ENCODE results near the gene STOML1. TPM values are rescaled to one million over a fixed set of nuclear protein-coding genes. Genes with fewer than 3 reads are reported as not detected.
A peak's percentile ranks its signal among the peaks of the same experiment; 100 is the strongest.

Gene STOML1
- total RNA-seq, 4 donors from 2014 or later, result 15.2 to 28.8 (median 16.9) TPM

DNA sequence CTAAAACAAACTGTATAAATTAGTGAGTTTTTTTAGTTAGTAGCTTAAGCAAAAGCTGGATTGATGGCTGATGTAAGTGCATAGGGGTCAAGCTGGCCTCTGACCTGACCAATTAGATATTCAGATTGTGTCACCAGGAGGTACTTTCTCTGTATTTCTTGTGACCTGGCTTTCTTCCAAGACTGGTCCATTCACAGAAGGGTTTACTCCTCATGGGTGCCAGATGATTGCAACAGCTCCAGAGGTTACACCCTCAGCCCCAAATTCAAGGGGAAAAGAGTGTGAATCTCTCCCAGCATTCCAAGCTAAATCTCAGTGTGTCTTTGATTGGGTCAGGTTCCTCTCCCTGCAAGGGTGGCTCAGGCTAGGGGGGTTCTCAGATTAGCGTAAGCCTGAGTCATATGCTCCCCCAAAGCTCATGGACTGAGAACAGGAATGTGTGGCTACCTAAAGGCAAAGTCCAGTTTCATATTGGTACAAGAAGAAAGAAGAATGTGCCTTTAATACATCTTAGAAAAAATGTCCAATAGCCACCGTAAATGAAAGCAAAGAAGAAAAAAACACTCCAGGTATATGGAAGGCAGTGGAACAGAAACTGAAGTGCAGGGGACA is 18.9 kb upstream of the STOML1 start:
- Histone ChIP-seq H3K36me3 (no peaks in the 10 kb centered on the region), H3K27me3 (no peaks in the 10 kb centered on the region), H3K4me1 (peaks cover 41 to 55% of the 10 kb centered on the region in 2 donors), H3K4me3 (no peak overlapping the region), H3K27ac (peak overlapping the region; percentile 11 to 67 (median 32)), H3K9me3 (no peaks in the 10 kb centered on the region)
- DNase-seq (no peak), ATAC-seq (peak; percentile 14 to 62)
- intact Hi-C loops (cut with DNase I; ENCODE audit: low total_unique reads) (no loop called here), in situ Hi-C loops (cut with MboI; ENCODE audit: low sequenced_read_pairs in 4 of 4) (no loop called here)
- no peak for TF ChIP-seq POLR2A (IDR thresholded peaks at IDR 0.05)
- TF ChIP-seq, protein P1, sequence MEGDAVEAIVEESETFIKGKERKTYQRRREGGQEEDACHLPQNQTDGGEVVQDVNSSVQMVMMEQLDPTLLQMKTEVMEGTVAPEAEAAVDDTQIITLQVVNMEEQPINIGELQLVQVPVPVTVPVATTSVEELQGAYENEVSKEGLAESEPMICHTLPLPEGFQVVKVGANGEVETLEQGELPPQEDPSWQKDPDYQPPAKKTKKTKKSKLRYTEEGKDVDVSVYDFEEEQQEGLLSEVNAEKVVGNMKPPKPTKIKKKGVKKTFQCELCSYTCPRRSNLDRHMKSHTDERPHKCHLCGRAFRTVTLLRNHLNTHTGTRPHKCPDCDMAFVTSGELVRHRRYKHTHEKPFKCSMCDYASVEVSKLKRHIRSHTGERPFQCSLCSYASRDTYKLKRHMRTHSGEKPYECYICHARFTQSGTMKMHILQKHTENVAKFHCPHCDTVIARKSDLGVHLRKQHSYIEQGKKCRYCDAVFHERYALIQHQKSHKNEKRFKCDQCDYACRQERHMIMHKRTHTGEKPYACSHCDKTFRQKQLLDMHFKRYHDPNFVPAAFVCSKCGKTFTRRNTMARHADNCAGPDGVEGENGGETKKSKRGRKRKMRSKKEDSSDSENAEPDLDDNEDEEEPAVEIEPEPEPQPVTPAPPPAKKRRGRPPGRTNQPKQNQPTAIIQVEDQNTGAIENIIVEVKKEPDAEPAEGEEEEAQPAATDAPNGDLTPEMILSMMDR (IDR thresholded peaks at IDR 0.05 in 4 of 5, conservative IDR thresholded peaks at IDR 0.05 in 1 of 5), result no peak

DNA sequence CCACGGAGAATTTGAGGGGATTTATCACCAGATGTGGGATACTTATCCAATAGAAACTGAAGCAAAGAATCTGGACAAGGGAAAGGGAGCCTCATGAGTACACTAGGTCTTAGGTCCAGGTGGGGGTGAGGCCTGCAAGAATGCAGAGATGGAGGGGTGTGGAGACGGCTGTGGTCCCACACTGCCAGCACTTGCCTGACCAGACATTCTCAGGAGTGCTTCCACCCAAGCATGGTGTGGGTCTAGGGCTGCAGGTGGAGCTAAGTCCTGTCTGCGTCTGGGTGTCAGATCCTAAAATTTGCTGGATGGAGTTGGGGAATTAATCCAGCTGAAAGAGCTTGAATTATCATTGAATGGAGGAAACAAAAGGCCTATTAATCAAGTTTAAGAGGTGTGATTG is 16.8 kb upstream of the STOML1 start:
- in situ Hi-C loops (cut with MboI; ENCODE audit: low sequenced_read_pairs in 4 of 4) (no loop called here), intact Hi-C loops (cut with DNase I; ENCODE audit: low total_unique reads) (no loop called here)
- Histone ChIP-seq H3K4me3 (no peak overlapping the region), H3K36me3 (peaks cover 0 to 8% of the 10 kb centered on the region in 2 donors), H3K4me1 (peaks cover 44 to 55% of the 10 kb centered on the region in 2 donors), H3K9me3 (no peaks in the 10 kb centered on the region), H3K27ac (peak overlapping the region in 2 of 4 donors; percentile 28 to 38), H3K27me3 (no peaks in the 10 kb centered on the region)
- no peak for TF ChIP-seq POLR2A (IDR thresholded peaks at IDR 0.05)
- TF ChIP-seq, protein P1 (IDR thresholded peaks at IDR 0.05 in 4 of 5, conservative IDR thresholded peaks at IDR 0.05 in 1 of 5), result no peak
- DNase-seq (no peak), ATAC-seq (no peak)

DNA sequence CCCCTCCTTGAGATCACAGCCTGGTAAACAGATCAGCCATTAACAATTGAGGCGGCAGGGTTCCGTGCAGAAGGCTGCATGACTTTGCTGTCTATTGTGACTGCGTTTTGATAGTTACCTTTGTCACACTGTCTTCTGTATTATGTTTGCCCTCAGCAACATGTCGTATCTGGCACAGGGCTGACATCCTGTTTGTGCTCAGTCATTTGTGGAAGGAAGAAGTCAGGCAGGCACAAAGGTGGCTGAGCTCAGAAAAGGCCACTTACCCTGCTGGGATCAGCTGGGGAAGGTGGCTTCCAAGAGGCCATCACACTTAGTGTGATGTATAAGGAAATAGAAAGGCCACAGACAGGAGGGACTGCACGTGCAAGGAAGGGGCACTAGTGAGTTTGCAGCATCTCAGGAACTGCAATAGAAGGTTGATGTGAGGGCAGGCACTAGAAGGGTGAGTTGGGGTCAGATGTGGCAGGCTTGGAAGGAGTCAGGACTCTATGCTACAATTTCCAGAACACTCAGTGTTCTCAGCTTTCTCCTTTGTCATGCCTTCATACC is 15.8 kb upstream of the STOML1 start:
- in situ Hi-C loops (cut with MboI; ENCODE audit: low sequenced_read_pairs in 4 of 4) (no loop called here), intact Hi-C loops (cut with DNase I; ENCODE audit: low total_unique reads) (no loop called here)
- no peaks in the 10 kb centered on the region for H3K9me3 ChIP-seq
- peak overlapping the region in 2 of 4 donors; percentile 21 to 38 for H3K27ac ChIP-seq
- H3K36me3 ChIP-seq, result peaks cover 0 to 8% of the 10 kb centered on the region in 2 donors
- no peak for TF ChIP-seq POLR2A (IDR thresholded peaks at IDR 0.05)
- TF ChIP-seq, protein P1 (IDR thresholded peaks at IDR 0.05 in 4 of 5, conservative IDR thresholded peaks at IDR 0.05 in 1 of 5), result no peak
- H3K27me3 ChIP-seq, result no peaks in the 10 kb centered on the region
- H3K4me1 ChIP-seq, result peaks cover 44 to 53% of the 10 kb centered on the region in 2 donors
- peak; percentile 22 for ATAC-seq
- no peak for DNase-seq
- H3K4me3 ChIP-seq, result no peak overlapping the region

DNA sequence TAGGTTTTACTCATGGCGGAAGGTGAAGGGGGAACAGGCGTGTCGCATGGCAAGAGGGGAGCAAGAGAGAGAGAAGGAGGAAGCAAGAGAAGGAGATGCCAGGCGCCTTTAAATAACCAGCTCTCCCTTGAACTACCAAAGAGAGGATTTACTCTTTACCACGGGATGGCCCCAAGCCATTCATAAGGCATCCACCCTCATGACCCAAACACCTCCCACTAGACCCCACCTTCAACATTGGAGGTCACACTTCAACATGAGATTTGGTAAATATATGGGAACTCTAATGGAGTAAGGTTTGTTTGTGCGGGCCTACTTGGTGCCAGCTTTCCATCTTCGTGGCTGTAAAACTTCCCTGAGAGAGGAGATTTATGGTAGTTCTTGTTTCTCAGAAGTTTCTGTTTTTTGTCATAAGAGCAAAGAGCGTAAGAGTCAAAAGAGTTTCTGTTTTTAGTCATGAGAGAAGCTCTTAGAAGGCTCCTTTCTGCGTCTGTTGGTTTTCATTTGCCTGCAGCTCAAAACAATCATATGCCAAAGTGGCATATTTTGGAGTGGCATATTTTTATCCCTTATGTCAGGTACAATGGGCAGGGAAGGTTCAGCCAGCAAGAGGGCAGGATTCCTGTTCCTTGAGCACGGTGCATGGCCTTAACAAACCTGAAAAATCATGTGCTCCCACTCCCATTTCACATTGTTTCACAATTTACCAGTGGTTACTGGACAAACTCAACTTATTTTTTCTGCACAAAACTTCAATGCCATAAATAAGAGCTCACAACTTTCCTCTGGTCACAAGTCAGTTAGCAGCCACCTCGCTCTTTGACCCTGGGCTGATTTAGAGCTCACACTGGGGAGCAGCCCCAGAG is 14.9 kb upstream of the STOML1 start:
- in situ Hi-C loops (cut with MboI; ENCODE audit: low sequenced_read_pairs in 4 of 4) (no loop called here), intact Hi-C loops (cut with DNase I; ENCODE audit: low total_unique reads) (no loop called here)
- Histone ChIP-seq H3K27me3 (no peaks in the 10 kb centered on the region), H3K9me3 (no peaks in the 10 kb centered on the region), H3K4me3 (no peak overlapping the region), H3K4me1 (peaks cover 40 to 45% of the 10 kb centered on the region in 2 donors), H3K36me3 (peaks cover 0 to 8% of the 10 kb centered on the region in 2 donors), H3K27ac (peak overlapping the region in 3 of 4 donors; percentile 16 to 32 (median 21))
- DNase-seq (no peak), ATAC-seq (no peak)
- TF ChIP-seq, protein P1 (IDR thresholded peaks at IDR 0.05 in 4 of 5, conservative IDR thresholded peaks at IDR 0.05 in 1 of 5), result no peak
- TF ChIP-seq POLR2A (IDR thresholded peaks at IDR 0.05), result no peak

Data from gastrocnemius medialis (tissue), 4 donors.